Stimulated activated CD8-positive, alpha-beta memory T cell treated with anti-CD3 and anti-CD28 coated beads, Interleukin-7, amount 100 ng/mL, for 48 hours (primary cell): Measurements from ENCODE around the gene CACNB4.

Experiments
- DNase-seq, 2 donors: peaks; one replicate each; pipeline ENCODE4 v3.0.0-alpha.2; 2020; ENCODE audit warnings: low read depth in 1 of 2; ENCODE audit errors: extremely low read depth in 1 of 2

The CACNB4 gene

DNA sequence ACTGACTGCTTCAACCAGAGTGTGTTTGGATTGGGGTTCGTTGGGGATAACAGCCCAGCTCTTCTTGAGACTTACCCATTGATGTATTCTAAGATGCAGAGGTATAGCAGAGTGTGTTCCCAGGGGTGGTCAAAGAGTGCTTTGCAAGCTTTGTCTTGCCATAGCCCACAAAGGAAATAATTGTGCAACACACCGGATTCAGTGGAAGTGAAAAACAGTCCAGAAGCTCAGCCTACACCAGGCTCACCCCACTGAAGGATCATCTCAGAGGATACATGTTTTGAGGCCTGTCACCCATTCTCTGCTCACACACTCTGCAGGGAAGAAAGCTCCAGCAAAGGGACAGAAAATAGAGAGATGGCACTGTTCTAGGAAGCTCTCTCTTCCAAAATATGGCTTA, 9.6 kb downstream of the CACNB4 start:
- no peak for DNase-seq

DNA sequence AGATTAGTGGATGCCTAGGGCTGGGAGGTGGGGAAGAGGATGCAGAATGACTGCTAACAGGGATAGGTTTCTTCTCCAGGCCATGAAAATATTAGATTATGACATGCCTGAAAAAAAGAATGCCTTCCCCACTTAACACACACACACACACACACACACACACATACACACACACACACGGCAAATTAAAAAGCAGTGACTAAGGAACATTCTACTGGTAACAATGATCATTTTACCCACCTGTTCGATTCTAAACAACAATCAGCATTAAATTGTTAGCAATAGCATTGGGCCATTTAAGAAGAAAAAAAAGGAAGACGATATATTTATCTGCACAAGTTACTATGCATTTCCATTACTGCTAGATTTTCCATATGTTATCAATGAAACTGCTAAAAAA, 10.8 kb downstream of the CACNB4 start:
- DNase-seq: no peak

DNA sequence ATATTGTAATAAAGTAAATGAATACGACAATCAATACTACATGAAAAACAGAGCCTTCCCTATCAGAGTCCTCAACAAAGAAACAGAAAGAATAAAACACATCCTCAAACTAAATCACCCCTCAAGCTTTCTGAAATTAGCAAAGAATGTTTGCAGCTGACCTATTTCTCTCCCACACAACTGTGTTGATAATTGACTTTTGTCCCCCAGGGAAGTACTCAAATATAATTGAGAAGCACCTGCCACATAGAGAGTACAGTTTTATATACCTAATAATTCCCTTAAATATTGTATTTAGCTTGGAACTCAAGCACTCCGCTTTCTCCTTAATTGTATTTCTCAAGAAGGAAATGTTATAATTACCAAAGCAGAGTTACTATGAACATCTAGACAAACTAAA, 12.6 kb downstream of the CACNB4 start:
- DNase-seq: no peak

DNA sequence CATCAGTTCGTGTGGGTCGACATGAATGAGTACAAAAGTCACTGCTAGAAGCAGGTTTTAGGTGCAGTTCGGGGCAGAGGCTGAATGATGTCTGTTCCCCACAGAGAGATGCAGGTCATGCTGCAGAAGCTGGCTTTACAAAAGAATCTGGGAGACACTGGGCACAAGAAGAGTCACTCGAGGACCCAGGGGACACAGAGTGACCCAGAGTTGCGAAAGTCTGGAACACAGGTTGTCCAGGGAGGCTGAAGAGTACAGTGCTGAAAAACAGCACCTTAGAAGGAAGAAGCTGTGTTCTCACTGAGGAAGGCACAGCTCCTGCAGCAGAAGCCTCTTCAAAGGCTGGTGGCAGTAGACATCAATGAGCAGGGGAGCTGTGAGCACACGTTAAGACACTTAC, 14.8 kb downstream of the CACNB4 start:
- no peak for DNase-seq

DNA sequence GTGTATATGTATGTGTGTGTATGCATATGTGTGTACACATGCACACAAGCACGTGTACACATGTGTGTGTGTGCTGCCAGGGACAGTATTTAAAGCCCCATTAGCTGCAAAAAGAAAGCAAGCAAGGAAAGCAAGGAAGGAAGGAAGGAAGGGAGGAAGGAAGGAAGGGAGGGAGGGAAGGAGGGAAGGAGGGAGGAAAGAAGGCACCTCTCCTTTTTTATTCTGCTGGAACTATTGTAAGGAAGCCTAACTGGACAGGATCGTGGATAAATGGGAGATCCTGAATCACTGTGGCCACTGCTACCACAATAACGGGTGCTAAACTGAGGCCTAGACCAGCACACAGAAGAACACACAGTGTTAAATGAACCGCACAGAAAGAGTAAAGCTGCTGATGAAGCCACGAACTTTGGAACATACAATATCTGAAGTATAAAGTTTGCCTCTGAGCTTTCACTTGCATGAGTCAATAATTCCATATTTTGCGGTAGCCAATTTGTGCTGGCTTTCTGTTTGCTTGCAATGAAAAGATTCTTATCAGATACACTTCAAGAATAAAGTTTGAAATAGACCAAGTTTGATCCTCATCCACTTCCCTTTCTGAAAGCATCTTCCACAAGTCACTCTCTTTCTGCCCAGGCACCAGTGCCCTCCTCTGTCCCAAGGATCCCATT, 15.5 kb downstream of the CACNB4 start:
- DNase-seq: no peak

DNA sequence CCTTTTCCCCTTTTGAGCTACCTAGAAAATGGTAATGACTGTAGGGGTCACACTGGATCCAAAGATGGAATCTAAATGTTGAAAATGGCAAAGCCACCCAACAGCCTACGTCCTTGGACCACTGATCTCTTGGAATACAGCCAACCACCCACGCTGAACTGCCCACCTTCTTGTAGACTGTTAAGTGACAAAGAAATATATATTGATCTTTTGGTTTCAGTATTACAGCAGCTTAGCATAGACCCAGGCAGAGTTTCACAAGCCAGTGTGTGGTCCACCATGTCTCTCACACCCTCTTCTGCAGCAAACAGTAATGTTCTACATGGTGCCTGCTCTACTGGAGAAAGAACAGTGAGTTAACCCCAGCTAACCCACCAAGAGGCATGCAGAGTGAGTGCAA, 20.2 kb downstream of the CACNB4 start:
- no peak for DNase-seq

DNA sequence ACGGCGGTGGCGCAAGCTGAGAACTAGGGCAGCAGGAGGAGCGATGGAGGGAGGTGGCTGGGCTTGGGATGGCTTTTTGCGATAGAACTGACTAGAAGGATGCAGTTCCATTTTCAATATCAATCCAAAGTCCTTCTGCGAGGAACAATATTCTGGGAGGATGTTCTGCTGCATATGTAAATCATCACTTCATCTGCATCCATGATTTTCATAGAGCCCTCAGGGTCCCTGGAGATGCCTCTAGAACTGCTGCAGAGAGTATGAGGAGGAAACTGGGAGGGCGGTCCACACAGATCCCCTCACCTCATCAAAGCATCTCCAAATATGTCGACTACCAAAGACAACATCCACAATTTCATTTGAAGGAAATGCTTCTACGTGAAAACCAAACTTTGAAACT, 20.8 kb downstream of the CACNB4 start:
- DNase-seq: no peak

DNA sequence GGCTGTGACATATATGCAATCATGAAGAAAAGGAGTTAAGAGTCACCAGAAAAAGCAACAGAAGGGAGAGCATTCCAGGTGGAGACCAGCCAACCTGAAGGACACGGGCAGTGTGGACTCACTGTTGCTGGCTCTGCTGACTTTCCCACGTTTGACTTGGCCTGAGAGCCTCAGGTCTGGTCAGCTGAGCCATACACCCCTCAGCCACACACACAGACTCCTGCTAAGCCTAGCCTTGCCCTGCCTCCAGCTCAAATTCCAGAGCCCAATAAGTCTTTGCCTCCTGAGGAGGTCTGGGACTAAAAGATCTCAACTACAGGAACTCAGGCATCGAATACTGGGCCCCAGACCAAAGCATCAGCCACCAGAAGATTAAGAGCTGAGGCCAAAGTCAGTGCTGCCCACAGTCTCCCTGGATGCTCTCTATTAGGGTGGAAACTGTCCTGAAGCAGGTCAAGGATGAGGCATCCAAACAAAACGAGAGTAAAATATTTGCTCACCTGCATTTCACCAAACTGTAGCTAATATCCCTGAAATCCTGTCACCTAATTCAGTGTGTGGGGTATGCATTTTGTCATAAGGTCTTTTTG, 23.3 kb downstream of the CACNB4 start:
- no peak for DNase-seq

DNA sequence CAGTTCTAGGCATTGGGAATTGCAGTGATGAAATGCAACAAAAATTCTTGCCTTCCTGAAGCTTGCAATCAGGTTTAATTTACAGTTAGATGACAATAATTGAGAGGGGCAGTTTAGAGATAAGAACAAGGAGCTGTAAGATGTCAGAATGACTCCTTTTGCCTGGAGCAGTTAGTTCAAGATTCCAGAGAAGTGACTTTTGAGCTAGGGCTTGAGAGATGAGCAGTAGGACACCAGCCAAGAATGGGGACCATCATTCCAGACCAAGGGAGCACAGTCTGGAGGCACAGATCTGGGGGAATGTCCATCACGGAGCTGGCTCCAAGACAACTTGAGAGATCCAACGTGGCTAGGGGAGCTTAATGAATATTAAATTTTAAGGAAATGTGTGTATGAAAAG, 26.8 kb downstream of the CACNB4 start:
- no peak for DNase-seq

DNA sequence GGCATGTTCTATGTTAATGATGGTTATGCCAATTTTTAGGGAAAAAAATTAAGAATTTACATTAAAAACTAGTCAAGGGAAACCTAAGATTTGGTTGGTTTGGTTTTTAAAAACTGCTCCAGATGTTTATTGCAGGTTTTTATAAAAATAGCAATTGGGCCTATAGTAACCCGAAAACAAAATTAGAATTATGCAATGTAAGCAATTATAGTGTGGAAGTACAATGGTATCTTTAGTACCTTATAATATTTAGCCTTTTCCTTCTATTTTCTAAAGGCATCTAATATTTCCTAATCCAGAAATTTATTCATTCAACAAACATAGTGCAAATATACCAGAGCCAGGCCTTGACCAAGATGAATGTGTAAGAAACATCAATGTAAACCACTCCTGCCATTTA, 27.3 kb downstream of the CACNB4 start:
- no peak for DNase-seq

DNA sequence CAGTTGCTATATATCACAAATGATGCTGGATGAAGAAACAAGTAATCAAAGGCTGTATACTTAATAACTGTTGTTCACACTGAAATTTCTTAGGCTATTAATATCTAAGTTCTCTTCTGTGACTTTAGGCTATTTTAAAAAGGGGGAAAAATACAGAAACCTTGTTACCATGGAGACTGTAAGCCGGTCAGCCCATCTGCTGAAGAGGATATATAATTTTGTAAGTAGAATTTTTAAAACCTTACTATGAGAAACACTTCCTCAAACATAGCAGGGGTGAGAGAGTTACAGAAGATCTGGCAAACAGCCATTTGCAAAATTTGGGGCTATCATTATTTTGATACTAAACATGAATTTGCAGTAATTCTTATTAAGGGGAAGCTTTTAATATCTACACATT, 27.8 kb downstream of the CACNB4 start:
- DNase-seq: no peak

DNA sequence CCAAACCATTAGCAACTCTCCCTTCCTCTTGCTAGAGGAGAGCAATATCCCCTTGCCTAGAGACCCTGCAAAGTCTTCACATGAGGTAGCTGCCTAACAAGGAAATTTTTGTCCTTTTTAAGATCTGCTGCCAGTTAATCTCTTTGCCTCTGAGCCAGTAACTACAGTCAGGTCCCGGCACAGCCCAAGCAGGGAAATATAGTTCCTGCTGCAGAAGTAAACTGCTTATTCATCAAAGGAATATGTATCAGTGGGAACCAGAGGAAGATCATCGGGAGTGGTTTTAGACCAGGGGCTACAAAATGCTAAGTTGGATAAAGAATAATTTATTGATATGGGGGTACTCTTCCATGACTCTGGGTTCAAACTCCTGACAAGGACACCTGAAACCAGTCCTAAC, 30.6 kb downstream of the CACNB4 start:
- no peak for DNase-seq

DNA sequence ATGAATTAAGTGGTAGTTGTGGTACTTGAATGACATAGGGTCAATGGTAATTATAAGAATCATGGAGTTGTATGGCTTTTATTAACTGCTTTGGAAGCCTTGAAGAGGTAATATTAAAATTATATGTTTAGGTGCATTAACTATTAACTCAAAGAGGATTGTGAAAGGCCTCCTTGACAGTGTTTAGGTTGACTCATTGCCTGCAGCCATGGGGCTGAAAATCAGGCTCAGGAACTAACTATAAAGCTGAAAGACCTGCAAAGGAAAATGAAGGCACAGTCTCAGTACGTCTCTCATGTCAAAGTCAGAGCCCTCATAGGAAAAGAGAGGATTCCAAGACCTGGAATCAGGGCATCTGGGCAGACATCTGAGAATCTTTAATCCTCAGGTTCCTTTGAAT, 31.0 kb downstream of the CACNB4 start:
- no peak for DNase-seq

DNA sequence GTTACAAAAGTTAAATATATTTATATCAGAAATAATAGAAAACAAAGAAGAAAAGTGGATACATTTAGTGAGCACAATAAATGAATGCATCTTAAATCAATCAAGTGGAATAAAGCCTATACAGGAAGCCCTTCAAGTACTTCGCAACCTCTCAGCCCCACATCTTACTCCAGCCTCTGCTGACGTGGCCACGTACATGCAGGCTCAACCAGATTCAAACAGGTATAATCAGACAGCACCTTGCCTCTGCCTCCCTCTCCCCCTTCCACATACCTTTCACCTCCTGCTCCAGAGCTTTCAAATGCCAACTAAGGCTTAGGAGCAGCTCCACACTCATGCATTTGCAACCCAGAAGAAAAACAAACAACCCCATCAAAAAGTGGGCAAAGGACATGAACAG, 32.9 kb downstream of the CACNB4 start:
- DNase-seq: no peak

DNA sequence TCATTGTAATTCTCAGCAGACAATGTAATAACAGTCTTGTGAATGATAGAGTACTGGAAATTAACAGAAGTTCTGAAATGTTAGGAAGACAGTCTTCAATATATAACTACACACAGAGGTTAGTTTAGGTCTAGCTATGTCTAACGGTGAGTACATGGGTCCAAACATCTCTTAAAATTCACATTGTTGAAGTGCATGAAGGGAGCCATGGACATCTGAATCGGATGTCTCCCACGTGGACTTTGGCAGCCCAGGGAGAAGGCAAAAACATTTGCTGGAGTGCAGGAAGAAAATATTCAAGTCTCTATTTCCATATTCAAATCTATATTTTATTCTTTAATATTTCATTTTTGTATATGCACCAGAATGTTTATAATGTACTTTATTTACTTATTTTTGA, 34.8 kb downstream of the CACNB4 start:
- DNase-seq: no peak

DNA sequence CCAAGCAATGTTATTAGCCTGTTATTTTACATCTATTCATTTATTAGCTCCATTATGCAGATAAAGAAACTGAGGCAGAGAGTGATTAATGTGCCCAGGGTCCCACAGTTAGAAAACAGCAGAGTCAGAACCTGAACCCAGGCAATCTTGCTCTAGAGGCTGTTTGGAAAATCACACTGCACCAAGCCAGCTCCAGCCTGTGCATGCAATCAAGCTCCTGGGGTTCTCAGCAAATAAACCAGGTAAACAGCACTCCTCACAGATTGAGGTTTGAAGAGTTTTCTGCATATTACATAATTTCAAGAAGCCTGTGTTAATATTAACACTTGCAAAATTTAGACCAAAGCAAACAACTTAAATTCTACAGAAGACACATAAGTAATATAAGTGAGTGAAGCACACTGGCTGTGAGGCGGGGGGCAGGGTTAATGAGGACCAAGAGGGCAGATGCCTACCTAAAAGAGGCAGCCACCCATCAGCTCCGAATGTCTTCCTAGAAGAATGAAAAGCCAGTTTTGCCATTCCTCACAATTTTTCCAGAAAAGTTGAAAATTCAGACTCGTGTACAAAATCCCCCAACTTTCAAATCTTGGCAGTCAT, 35.4 kb downstream of the CACNB4 start:
- DNase-seq: no peak

DNA sequence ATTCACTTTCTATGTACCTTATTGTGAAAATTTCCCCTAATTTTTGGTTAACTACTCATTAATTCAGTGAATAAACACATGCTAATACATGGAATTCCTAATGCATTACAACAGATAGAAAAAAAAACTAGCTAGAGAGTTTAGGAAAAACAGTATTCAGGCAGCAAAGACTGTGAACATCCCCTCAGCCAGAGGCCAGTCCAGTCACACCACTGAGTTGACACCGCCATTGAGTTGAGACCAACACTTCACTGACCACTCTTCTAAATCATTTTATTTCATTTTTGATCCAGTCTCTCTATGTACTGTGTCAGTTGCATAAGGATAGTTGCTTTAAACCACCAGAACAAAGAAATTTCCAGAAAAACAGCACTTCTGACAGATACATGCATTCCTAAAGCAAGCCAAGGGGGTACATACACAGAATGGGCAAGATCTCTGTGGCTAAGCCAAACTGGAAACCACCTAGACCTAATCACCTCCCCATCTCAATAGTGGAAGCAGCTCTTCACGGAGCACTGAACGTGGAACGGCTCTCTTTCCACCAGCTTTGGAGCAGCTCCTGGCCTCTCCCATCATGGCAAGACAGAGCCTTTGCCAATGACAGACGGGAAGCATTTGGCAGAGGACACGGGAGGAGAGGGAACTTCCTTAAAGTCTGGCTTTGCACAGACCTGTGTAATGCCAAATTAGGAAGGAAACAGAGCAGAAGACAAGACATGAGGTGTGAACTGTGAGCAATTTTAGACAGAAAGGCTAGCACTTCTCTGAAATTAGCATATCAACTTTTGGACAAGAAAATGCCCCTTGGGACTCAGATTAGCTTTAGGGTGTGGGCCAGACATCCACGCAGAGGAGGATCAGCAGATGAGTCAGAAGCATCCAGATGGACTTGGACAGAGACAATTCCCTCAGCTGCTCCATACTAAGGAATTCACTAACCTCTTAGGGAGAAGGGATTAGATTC, 36.4 kb downstream of the CACNB4 start:
- no peak for DNase-seq

DNA sequence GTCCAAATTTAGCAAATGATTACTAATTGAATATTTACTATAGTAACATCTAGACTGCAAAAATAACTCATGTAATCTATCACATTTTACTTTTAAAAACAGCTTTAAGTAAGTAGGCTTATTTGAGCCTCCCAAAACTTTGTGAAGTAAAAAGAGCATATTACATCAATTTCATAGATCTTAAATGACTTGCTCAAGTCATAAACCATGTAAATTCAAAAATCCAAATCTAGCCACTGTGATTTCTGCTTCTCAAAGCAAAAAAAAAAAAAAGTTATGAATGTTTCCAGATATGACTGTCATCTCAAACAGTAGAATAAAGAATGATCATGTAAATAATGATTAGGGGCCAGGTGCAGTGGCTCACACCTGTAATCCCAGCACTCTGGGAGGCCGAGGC, 37.5 kb downstream of the CACNB4 start:
- DNase-seq: no peak

DNA sequence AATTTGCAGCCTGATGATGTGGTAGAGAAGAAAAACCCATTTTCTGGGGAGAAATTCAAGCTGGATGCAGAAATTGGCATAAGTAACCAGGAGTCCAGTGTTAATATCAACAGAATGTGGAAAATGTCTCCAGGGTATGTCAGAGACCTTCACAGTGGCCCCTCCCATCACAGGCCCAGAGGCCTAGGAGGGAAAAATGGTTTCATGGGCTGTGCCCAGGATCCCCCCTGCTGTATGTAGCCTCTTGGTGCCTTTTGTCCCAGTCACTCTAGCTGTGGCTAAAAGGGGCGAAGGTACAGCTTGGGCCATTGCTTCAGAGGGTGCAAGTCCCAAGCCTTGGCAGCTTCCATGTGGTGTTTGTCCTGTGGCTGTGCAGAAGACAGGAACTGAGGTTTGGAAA, 40.2 kb downstream of the CACNB4 start:
- DNase-seq: no peak

DNA sequence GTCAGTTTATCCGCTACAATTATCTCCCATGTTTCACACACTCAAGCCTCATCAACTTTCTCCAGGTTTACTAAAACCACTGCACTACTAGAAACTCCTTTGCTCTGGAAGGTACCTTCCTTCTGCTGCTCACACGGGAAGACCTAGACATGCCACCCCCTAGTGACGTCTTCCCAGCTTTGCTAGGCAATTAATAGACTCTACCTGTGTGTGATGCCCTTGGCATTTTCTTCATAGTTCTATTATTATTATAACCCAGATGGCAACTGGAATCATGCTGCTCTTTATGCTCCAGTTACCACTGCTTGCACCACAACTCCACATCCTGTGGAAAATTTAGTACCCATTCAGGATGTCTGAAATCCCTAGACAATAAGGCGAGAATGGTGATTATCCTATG, 42.4 kb downstream of the CACNB4 start:
- no peak for DNase-seq

DNA sequence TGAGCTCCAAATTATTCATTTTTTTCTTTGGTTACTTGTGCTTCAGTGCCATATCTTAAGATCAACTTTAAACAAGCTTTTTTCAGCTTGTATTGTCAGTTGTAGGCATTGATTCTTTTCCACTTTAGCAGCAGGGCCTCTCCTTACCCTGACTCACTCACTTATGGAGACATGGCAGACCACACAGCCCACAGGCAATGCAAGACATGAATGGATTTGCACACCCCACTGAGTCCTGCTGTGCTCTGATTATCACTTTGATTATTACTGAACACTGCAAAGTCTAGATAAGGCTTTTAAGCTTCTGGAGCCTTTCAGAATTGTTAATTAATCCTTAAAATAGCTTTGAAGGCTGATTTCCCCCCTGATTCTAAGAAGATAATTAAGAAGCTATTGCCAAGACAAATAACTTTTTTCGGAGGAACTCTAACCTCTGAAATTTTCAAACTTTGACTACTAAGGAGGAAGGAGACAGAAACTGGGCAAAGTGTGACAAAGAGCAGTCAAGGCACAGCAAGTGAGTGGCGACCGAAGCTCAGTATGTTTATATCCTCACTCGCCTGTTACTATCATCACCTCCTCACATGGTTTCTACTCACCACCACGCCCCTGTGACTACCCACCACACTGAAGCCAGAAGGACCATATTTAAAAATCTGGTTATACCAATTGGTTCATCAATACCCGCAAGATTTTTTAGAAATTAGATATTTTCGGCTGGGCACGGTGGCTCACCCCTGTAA, 43.3 kb downstream of the CACNB4 start:
- no peak for DNase-seq
